ENCODE results near the gene CFDP1.
"Not testable (repeated sequence)": the region's sequence is repeated elsewhere in the genome, so short reads cannot be mapped to it uniquely, and the experiment has no call there.

Gene CFDP1

GRCh38 chr16:75293173-75293572 is 140.1 kb downstream of the CFDP1 start:
- no peak for DNase-seq (ENCODE audit: low spot score)

- DNase-seq (ENCODE audit: low spot score) = no peak
Observed at GRCh38 chr16:75292691-75293090, 140.6 kb downstream of the CFDP1 start.

DNA sequence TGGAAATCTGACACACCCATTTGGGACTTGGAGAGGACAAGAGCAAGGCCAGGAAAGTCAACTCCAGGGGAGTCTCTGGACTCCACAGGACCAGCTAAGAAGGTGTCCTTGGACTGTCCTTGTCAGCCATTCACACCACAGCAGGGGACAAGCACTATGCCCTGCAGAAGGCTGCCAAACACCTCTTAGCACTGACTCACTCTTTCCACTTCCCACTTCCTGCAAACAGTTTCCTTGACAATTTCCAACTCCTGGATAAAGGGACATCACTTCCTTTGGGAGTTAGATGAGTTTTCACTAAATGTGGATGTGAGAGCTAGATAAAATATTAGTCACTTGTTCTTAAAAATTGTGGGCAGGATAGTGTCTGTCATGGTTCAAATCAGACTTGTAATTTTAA is 144.1 kb downstream of the CFDP1 start:
- DNase-seq (ENCODE audit: low spot score) = no peak

- DNase-seq (ENCODE audit: low spot score) = no peak
Observed at GRCh38 chr16:75288596-75289120, 144.6 kb downstream of the CFDP1 start.

DNA sequence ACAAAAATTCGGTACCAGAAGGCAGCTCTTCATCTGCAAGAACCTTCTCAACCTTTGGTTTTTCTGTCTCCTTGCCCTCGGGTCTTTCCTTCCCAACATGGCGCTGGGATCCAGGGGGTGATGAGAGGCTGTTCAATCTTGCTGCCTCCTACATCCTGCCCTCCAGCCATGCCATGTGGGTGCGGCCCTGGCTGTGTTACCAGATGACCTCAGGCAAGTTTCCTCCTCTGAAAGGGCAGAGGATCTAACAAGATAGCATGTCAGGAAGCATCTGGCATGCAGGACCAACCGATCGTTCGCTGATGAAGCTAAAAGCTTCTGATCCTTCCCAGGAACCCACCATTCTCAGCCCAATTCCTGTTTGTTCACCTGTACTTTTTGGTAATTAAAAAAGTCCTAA is 145.1 kb downstream of the CFDP1 start:
- DNase-seq (ENCODE audit: low spot score) = no peak

DNA sequence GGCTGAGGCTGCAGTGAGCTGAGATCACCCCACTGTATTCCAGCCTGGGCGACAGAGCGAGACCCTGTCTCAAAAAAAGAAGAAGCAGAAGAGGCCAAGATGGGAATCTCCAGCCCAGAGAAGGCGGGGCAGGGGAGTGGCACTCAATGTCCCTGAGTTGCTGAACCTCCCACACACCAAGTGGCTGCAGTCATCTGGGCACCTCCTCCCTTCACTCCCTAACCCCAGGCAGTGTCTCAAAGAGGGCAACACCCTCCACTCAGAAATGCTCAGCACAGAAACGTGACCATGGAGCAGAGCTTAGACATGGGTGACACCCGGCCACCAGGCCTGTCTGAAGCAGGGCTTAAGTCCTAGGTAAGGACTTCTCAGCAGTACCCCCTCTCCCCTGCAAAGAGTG is 145.6 kb downstream of the CFDP1 start:
- no peak for DNase-seq (ENCODE audit: low spot score)

GRCh38 chr16:75286389-75286788 is 146.9 kb downstream of the CFDP1 start:
- DNase-seq (ENCODE audit: low spot score) = no peak

DNA sequence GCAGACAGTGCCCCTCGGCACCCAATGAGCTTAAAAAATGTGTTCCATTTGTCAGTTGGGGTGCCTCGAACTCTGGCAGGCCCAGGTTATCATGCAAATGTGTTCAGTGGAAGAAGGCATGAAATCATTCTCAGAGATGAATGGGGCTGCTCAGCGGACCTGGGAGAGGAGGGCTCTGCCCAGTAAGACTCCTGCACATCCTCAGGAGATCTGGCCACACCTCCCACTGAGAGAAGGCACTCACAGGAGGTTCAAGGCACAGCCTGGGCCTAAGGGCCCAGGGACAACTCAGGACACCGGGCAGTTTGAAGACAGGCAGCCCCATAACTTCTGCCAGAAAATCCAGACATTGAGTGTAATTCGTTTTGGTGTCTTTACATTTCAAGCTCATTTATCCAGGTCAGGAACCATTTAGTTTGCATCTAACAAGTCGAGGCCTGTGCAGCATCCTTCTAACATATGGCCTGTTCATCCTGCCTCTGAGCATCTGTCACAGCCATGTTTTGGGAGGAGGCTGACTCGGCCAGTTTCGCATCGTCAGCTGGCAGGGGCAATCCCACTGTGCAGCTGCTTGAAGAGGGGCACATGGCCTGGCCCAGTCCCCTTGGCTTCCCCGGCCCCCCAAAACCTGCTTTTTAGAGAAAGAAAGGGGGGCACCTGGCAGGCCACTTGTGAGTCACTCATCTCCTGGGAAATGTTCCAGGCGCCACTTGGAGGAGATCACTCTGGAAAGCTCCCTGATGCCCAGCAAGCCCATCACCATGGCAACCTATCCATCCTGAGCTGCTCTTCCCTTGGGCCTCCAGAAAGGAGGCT is 150.6 kb downstream of the CFDP1 start:
- no peak for DNase-seq (ENCODE audit: low spot score)

- no peak for DNase-seq (ENCODE audit: low spot score)
Observed at GRCh38 chr16:75281826-75282225, 151.5 kb downstream of the CFDP1 start.

GRCh38 chr16:75281009-75281408 is 152.3 kb downstream of the CFDP1 start:
- DNase-seq (ENCODE audit: low spot score) = not testable (repeated sequence)

DNA sequence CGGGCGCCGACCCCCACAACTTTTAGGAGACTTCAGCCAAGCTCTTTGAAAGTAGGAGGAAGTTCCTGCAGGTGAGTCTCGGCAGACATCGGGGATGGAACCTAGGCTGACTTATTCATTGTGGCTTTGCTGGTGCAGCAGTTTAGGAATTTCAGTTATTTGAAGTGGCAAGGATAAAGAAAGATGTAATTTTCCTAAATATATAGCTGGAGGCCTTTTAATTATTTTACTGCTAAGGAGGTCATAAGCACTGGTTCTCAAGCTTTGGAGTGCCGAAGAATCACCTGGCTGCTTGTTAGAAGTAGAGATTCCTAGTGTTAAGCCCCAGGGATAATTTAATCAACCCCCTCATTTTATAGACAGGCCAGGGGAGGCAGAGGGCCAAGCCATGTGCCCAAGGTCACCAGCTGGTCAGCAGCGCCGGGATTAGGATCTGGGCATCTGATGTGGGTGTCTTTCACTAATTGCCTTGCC is 152.9 kb downstream of the CFDP1 start:
- DNase-seq (ENCODE audit: low spot score) = no peak

DNA sequence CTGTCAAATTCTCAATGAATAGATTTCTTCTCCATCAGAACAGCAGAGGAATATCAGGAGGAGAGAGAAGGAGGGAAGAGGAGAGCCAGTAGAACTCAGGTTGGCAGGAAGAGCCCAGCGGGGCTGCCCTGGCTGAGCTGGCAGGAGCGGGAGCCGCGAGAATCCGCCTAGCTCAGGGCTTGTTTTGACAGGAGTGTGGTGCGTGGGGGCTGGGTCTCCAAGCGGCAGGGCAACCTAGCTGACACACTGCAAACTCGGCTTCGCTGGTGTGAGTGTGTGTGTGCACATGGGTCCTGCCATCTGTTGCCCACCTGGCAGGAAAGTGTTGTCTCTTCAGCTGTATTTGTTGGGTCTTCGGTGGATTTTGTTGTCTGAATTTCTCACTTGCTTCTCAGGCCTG is 154.0 kb downstream of the CFDP1 start:
- no peak for DNase-seq (ENCODE audit: low spot score)

GRCh38 chr16:75273054-75273925 is 160.0 kb downstream of the CFDP1 start:
- no peak for DNase-seq (ENCODE audit: low spot score)

DNA sequence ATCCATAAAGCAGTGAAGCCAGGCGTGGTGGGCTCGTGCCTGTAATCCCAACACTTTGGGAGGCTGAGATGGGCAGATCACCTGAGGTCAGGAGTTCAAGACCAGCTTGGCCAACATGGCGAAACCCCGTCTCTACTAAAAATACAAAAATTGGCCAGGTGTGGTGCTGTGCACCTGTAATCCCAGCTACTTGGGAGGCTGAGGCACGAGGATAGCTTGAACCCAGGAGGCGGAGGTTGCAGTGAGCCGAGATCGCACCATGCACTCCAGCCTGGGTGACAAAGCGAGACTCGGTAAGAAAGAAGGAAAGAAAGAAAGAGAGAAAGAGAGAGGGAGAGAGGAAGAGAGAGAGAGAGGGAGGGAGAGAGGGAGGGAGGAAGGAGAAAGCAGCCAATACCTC is 160.7 kb downstream of the CFDP1 start:
- DNase-seq (ENCODE audit: low spot score) = not testable (repeated sequence)

- no peak for DNase-seq (ENCODE audit: low spot score)
Observed at GRCh38 chr16:75272097-75272551, 161.2 kb downstream of the CFDP1 start.

- DNase-seq (ENCODE audit: low spot score) = no peak
Observed at GRCh38 chr16:75271441-75272096, 161.7 kb downstream of the CFDP1 start.

- DNase-seq (ENCODE audit: low spot score) = not testable (repeated sequence)
Observed at GRCh38 chr16:75269358-75269757, 163.9 kb downstream of the CFDP1 start.

DNA sequence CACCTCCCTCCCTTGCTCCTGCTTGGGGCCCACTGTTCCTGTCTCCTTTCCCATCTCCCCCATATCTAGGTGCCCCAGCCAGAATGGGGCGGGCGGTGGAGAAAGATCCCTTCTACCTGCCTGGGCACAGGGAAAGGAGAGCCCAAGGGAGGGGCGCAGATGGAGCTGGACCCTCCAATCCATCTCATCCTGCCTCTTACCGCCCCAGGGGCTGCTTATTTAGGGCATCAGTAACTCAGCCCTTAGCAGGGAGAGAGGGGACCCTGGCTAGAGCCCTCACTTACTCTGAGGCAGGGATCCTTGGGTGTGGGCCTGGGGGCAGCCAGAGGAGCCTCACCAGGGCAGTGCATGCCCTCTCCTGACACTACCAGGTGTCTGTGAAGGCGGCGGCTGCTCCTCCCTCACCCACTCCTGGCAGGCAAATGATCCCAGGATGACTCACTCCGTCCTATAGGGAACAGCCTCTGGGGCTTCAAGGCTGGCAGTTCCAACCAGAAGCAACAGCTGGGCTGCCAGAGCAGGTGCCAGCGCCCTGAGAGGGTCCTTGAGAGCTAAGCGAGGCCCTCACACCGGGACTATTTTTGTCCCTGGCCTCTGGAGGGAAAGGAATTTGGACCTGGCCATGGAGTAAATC is 165.6 kb downstream of the CFDP1 start:
- DNase-seq (ENCODE audit: low spot score) = no peak

- no peak for DNase-seq (ENCODE audit: low spot score)
Observed at GRCh38 chr16:75266738-75267630, 166.3 kb downstream of the CFDP1 start.

DNA sequence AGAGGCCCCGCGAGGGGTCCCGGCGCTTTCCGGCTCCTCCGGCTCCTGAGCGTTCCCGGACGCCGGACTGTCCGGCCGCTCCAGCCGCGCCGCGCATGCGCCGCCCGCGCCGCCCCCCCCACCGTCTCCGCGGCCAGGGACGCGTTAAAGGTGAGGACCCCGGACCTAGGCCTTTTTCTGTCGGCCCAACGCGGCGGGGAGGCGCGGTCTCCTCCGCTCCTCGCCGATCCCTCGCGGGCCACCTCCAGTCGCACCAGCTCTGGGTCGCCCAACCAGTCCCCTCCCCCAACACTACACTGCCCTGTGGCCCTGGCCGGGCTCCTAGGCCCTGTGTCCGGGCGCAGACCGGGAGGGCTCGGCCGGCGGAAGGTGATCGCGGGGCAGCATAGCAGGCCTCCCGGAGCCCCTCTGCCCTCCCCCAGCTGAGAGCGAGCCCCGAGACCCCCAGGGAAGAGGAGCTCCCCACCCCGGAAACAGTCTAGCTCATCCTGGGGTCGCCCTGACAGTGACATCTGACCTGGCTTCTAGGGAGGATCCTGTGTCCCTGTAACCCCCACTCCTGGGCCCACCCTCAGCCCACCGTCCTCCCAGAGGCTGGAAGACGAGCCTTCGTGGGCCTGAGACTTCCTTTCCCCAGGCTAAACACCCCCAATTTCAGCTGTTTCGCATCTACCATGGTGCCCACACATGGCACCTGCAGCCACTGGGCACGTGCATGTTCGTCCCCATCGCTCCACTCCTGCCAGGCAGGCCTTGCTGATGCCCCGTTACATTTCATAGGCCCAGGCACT is 167.2 kb downstream of the CFDP1 start:
- peak; percentile 78 for DNase-seq (ENCODE audit: low spot score)
